Stomach (tissue), 8 donors: ENCODE results near the gene RAB26. TPM values are rescaled to one million over a fixed set of nuclear protein-coding genes. Genes with fewer than 3 reads are reported as not detected.

Source experiments
- polyA plus RNA-seq, 3 donors: library from polyadenylated mRNA; stranded (reverse); fragments of 200-250 nt; gene quantifications; one replicate each; pipeline ENCODE4 v1.2.3, GENCODE V29; 2013
- small RNA-seq, 4 donors: library from RNA; depleted of rRNA; stranded (forward); fragments of <200 nt; gene quantifications; one replicate each; pipeline ENCODE3, GENCODE V24; 2016
- total RNA-seq, 5 donors: library from RNA; depleted of rRNA; stranded (reverse); fragments of >200 nt; gene quantifications; one replicate each; pipeline versions ENCODE4 v1.1.0 to v1.2.3, GENCODE V29; 2014 to 2016
- donor health status: healthy with polysubstance abuse.
- donor health status: Bipolar disorder and iron deficiency.
- donor health status: healthy.

RAB26 gene
- total and polyA plus RNA-seq, 8 donors: 15.1 to 114 (median 27.2) TPM; not detected in 3

Small RNA genes lying within 50 kb of the gene (small RNA-seq; reads per million reads assigned to genes)
- gene MIR3180-5 (0 reads per million in 4 donors), gene MIR4516 (0 reads per million in 4 donors), gene RF00019 (0 reads per million in 4 donors), gene SNORD60 (0 reads per million in 4 donors)

Other genes starting within 250 kb of the RAB26 start
- not detected for gene HS3ST6, start 230.2 kb upstream of the RAB26 start, total RNA-seq
- 1 to 10 TPM in 1 of 3 donors, not detected in 2; 1.6 TPM for gene HS3ST6, start 230.2 kb upstream of the RAB26 start, polyA plus RNA-seq
- 10 to 100 TPM in 3 of 5 donors, 1 to 10 TPM in 1, not detected in 1; 6.2 to 61.1 (median 16.3) TPM for gene MSRB1, start 205.4 kb upstream of the RAB26 start, total RNA-seq
- gene MSRB1, start 205.4 kb upstream of the RAB26 start, polyA plus RNA-seq: 10 to 100 TPM; 31.2 to 68.5 (median 48.9) TPM
- not detected for gene RPL3L, start 193.9 kb upstream of the RAB26 start, total RNA-seq
- under 1 TPM in 2 of 3 donors, not detected in 1; 0.05 to 0.19 TPM for gene RPL3L, start 193.9 kb upstream of the RAB26 start, polyA plus RNA-seq
- gene NDUFB10, start 189.1 kb upstream of the RAB26 start, total RNA-seq: 100 to 1,000 TPM in 1 of 5 donors, 10 to 100 TPM in 4; 28.6 to 119 (median 57.5) TPM
- gene NDUFB10, start 189.1 kb upstream of the RAB26 start, polyA plus RNA-seq: 100 to 1,000 TPM; 242 to 285 (median 253) TPM
- gene RPS2, start 183.8 kb upstream of the RAB26 start, total RNA-seq: 1,000 to 10,000 TPM in 4 of 5 donors, 100 to 1,000 TPM in 1; 997 to 2,615 (median 1,653) TPM
- gene RPS2, start 183.8 kb upstream of the RAB26 start, polyA plus RNA-seq: 1,000 to 10,000 TPM; 2,720 to 4,842 (median 2,788) TPM
- gene RNF151, start 181.8 kb upstream of the RAB26 start, total RNA-seq: not detected
- not detected for gene RNF151, start 181.8 kb upstream of the RAB26 start, polyA plus RNA-seq
- gene TBL3, start 176.6 kb upstream of the RAB26 start, total RNA-seq: 100 to 1,000 TPM in 1 of 5 donors, 10 to 100 TPM in 3, 1 to 10 TPM in 1; 9.4 to 174 (median 26.3) TPM
- 10 to 100 TPM; 32.7 to 52.7 (median 48.9) TPM for gene TBL3, start 176.6 kb upstream of the RAB26 start, polyA plus RNA-seq
- 10 to 100 TPM in 1 of 5 donors, not detected in 4; 58.2 TPM for gene NOXO1, start 167.2 kb upstream of the RAB26 start, total RNA-seq
- 1 to 10 TPM; 1.2 to 3.4 (median 2.6) TPM for gene NOXO1, start 167.2 kb upstream of the RAB26 start, polyA plus RNA-seq
- gene GFER, start 164.4 kb upstream of the RAB26 start, total RNA-seq: 100 to 1,000 TPM in 1 of 5 donors, 10 to 100 TPM in 1, 1 to 10 TPM in 3; 3.1 to 313 (median 9.9) TPM
- gene GFER, start 164.4 kb upstream of the RAB26 start, polyA plus RNA-seq: 10 to 100 TPM; 31.2 to 50.6 (median 36.1) TPM
- 1 to 10 TPM in 1 of 5 donors, not detected in 4; 1.7 TPM for gene SYNGR3, start 158.7 kb upstream of the RAB26 start, total RNA-seq
- 1 to 10 TPM in 1 of 3 donors, not detected in 2; 1.3 TPM for gene SYNGR3, start 158.7 kb upstream of the RAB26 start, polyA plus RNA-seq
- 10 to 100 TPM; 16.3 to 86.2 (median 34.8) TPM for gene ZNF598, start 138.8 kb upstream of the RAB26 start, total RNA-seq
- gene ZNF598, start 138.8 kb upstream of the RAB26 start, polyA plus RNA-seq: 10 to 100 TPM; 21.1 to 31.0 (median 21.4) TPM
- under 1 TPM in 1 of 5 donors, not detected in 4; 0.55 TPM for gene NPW, start 128.8 kb upstream of the RAB26 start, total RNA-seq
- gene NPW, start 128.8 kb upstream of the RAB26 start, polyA plus RNA-seq: 10 to 100 TPM in 1 of 3 donors, 1 to 10 TPM in 2; 1.6 to 12.4 (median 2.4) TPM
- gene NHERF2, start 121.7 kb upstream of the RAB26 start, total RNA-seq: 100 to 1,000 TPM in 2 of 5 donors, 10 to 100 TPM in 3; 17.4 to 201 (median 95.5) TPM
- 100 to 1,000 TPM in 2 of 3 donors, 10 to 100 TPM in 1; 65.4 to 236 (median 157) TPM for gene NHERF2, start 121.7 kb upstream of the RAB26 start, polyA plus RNA-seq
- 100 to 1,000 TPM in 2 of 5 donors, 1 to 10 TPM in 3; 2.3 to 663 (median 9.5) TPM for gene NTHL1, start 100.8 kb upstream of the RAB26 start, total RNA-seq
- 10 to 100 TPM; 29.2 to 40.6 (median 36.6) TPM for gene NTHL1, start 100.8 kb upstream of the RAB26 start, polyA plus RNA-seq
- gene TSC2, start 100.6 kb upstream of the RAB26 start, total RNA-seq: 100 to 1,000 TPM in 3 of 5 donors, 10 to 100 TPM in 2; 68.5 to 369 (median 118) TPM
- 10 to 100 TPM; 40.8 to 46.0 (median 41.1) TPM for gene TSC2, start 100.6 kb upstream of the RAB26 start, polyA plus RNA-seq
- gene PKD1, start 12.7 kb upstream of the RAB26 start, total RNA-seq: 100 to 1,000 TPM in 3 of 5 donors, 10 to 100 TPM in 2; 88.5 to 776 (median 459) TPM
- 10 to 100 TPM; 10.4 to 58.9 (median 22.7) TPM for gene PKD1, start 12.7 kb upstream of the RAB26 start, polyA plus RNA-seq
- gene TRAF7, start 7.2 kb downstream of the RAB26 start, total RNA-seq: 100 to 1,000 TPM in 1 of 5 donors, 10 to 100 TPM in 4; 20.9 to 204 (median 58.9) TPM
- 10 to 100 TPM; 27.1 to 39.5 (median 37.3) TPM for gene TRAF7, start 7.2 kb downstream of the RAB26 start, polyA plus RNA-seq
- under 1 TPM in 1 of 5 donors, not detected in 4; 0.73 TPM for gene CASKIN1, start 48.0 kb downstream of the RAB26 start, total RNA-seq
- gene CASKIN1, start 48.0 kb downstream of the RAB26 start, polyA plus RNA-seq: under 1 TPM; 0.15 to 0.55 (median 0.19) TPM
- 100 to 1,000 TPM in 1 of 5 donors, 10 to 100 TPM in 3, 1 to 10 TPM in 1; 7.5 to 235 (median 56.2) TPM for gene MLST8, start 56.8 kb downstream of the RAB26 start, total RNA-seq
- gene MLST8, start 56.8 kb downstream of the RAB26 start, polyA plus RNA-seq: 10 to 100 TPM; 46.8 to 68.1 (median 55.3) TPM
- gene BRICD5, start 62.2 kb downstream of the RAB26 start, total RNA-seq: 10 to 100 TPM in 4 of 5 donors, 1 to 10 TPM in 1; 2.6 to 78.8 (median 16.5) TPM
- 1 to 10 TPM; 4.2 to 6.5 (median 6.3) TPM for gene BRICD5, start 62.2 kb downstream of the RAB26 start, polyA plus RNA-seq
- 10 to 100 TPM in 4 of 5 donors, 1 to 10 TPM in 1; 9.4 to 90.4 (median 15.9) TPM for gene PGP, start 66.2 kb downstream of the RAB26 start, total RNA-seq
- 10 to 100 TPM in 2 of 3 donors, 1 to 10 TPM in 1; 9.3 to 11.0 (median 10.0) TPM for gene PGP, start 66.2 kb downstream of the RAB26 start, polyA plus RNA-seq
- gene E4F1, start 75.0 kb downstream of the RAB26 start, total RNA-seq: 100 to 1,000 TPM in 1 of 5 donors, 10 to 100 TPM in 4; 12.7 to 114 (median 64.5) TPM
- 10 to 100 TPM; 21.4 to 25.2 (median 23.8) TPM for gene E4F1, start 75.0 kb downstream of the RAB26 start, polyA plus RNA-seq
- gene DNASE1L2, start 87.8 kb downstream of the RAB26 start, total RNA-seq: not detected
- gene DNASE1L2, start 87.8 kb downstream of the RAB26 start, polyA plus RNA-seq: under 1 TPM in 2 of 3 donors, not detected in 1; 0.68 to 0.90 TPM
- gene ECI1, start 103.0 kb downstream of the RAB26 start, total RNA-seq: 100 to 1,000 TPM in 3 of 5 donors, 10 to 100 TPM in 2; 20.4 to 234 (median 113) TPM
- 100 to 1,000 TPM in 2 of 3 donors, 10 to 100 TPM in 1; 84.3 to 109 (median 106) TPM for gene ECI1, start 103.0 kb downstream of the RAB26 start, polyA plus RNA-seq
- gene RNPS1, start 119.5 kb downstream of the RAB26 start, total RNA-seq: 100 to 1,000 TPM in 4 of 5 donors, 10 to 100 TPM in 1; 72.7 to 162 (median 116) TPM
- 100 to 1,000 TPM in 1 of 3 donors, 10 to 100 TPM in 2; 80.9 to 127 (median 99.2) TPM for gene RNPS1, start 119.5 kb downstream of the RAB26 start, polyA plus RNA-seq
- 10 to 100 TPM in 1 of 5 donors, 1 to 10 TPM in 4; 3.8 to 39.3 (median 4.9) TPM for gene ABCA3, start 192.1 kb downstream of the RAB26 start, total RNA-seq
- gene ABCA3, start 192.1 kb downstream of the RAB26 start, polyA plus RNA-seq: 1 to 10 TPM in 2 of 3 donors, under 1 TPM in 1; 0.61 to 2.7 (median 2.4) TPM